HepG2 (cell line): ENCODE data around the gene BIRC3. TPM values are rescaled to one million over a fixed set of nuclear protein-coding genes. Genes with fewer than 3 reads are reported as not detected.
A peak's percentile ranks its signal among the peaks of the same experiment; 100 is the strongest.
"Not testable (repeated sequence)": the region's sequence is repeated elsewhere in the genome, so short reads cannot be mapped to it uniquely, and the experiment has no call there.

Experiments
- ATAC-seq: fragments of 200-7000 bp; cut with Tn5 transposase; 3 replicates; pipeline ENCODE4 v1.9.1; 2020; ENCODE audit warnings: mild to moderate bottlenecking, moderate library complexity
- BruUV-seq: library from RNA; stranded (reverse); fragments of 400-500 nt; replicated peaks from 2 replicates; lab custom pipeline; 2021; lab: Mats Ljungman, UMichigan
- CTCF ChIA-PET: fragments of 300-600 bp; formaldehyde crosslinking; extraction: SDS; loops from one replicate; lab custom pipeline; 2021; ENCODE audit warnings: low total read pairs, inconsistent platforms, low intra/inter-chr PET ratio; lab: Yijun Ruan, JAX
- POLR2A ChIA-PET: fragments of 350-600 bp; sonication (Branson Sonifier 250); formaldehyde crosslinking; loops from one replicate; lab custom pipeline; 2020; ENCODE audit warnings: antibody characterized with exemption, inconsistent platforms; lab: Yijun Ruan, JAX
- DNase-seq: peaks from one replicate; pipeline ENCODE4 v3.0.0-alpha.2; 2015; ENCODE audit warnings: low spot score
- FAIRE-seq: peaks from 3 replicates; lab custom pipeline; 2011; peaks lifted over from hg19 to GRCh38; lab: Jason Lieb, UNC
- H2AFZ ChIP-seq: one replicate; pipeline ENCODE4 v1.6.1; 2011; ENCODE audit warnings: low read length, inconsistent platforms
- H3K27ac ChIP-seq: fragments of 300-600 bp; 3 replicates; pipeline ENCODE4 v1.8.0; 2011; ENCODE audit warnings: mixed run types, mild to moderate bottlenecking, mixed read lengths, low read length, inconsistent platforms; ENCODE audit not compliant: insufficient read depth; ENCODE audit errors: extremely low read length
- H3K27me3 ChIP-seq, 2 experiments: fragments of 200-600 bp in 1 of 2; 2 replicates in 1 of 2; 3 replicates in 1 of 2; pipeline versions ENCODE4 v1.6.0 to v1.8.0; 2011; ENCODE audit warnings: low read length in 2 of 2, mild to moderate bottlenecking in 2 of 2, moderate library complexity in 2 of 2, inconsistent platforms in 1 of 2; ENCODE audit not compliant: insufficient read depth in 2 of 2, control insufficient read depth in 1 of 2
- H3K36me3 ChIP-seq, 2 experiments: fragments of 200-600 bp in 1 of 2; replicated peaks in 1 of 2; 2 replicates in 1 of 2; 3 replicates in 1 of 2; pipeline versions ENCODE4 v1.5.1 to v1.8.0; 2011; ENCODE audit warnings: low read length in 2 of 2, inconsistent platforms in 1 of 2; ENCODE audit not compliant: insufficient read depth in 2 of 2, control insufficient read depth in 1 of 2
- H3K4me1 ChIP-seq: 2 replicates; pipeline ENCODE4 v1.5.1; 2012; ENCODE audit warnings: low read length, inconsistent platforms; ENCODE audit not compliant: insufficient read depth
- H3K4me2 ChIP-seq: 2 replicates; pipeline ENCODE4 v1.6.0; 2011; ENCODE audit warnings: low read depth, low read length, inconsistent platforms
- H3K4me3 ChIP-seq, 3 experiments: fragments of 200-600 bp in 1 of 3; sonication (generic), shearing (Covaris generic) in 1 of 3; replicated peaks in 1 of 3; 2 replicates each; pipeline ENCODE4 v1.5.1; 2011 to 2016; ENCODE audit warnings: low read length in 3 of 3, inconsistent platforms in 2 of 3, low read depth in 2 of 3, mild to moderate bottlenecking in 2 of 3, control low read depth in 1 of 3, mixed read lengths in 1 of 3; ENCODE audit not compliant: insufficient read depth in 1 of 3
- H3K79me2 ChIP-seq: one replicate; pipeline ENCODE4 v1.6.1; 2011; ENCODE audit warnings: low read length, inconsistent platforms; ENCODE audit not compliant: insufficient read depth
- H3K9ac ChIP-seq: 2 replicates; pipeline ENCODE4 v1.6.0; 2011; ENCODE audit warnings: mild to moderate bottlenecking, low read depth, low read length, inconsistent platforms; ENCODE audit not compliant: insufficient read depth
- H3K9me3 ChIP-seq: 2 replicates; pipeline ENCODE4 v1.5.1; 2012; ENCODE audit warnings: mild to moderate bottlenecking, low read length
- H4K20me1 ChIP-seq: 2 replicates; pipeline ENCODE4 v1.6.0; 2011; ENCODE audit warnings: inconsistent platforms, mild to moderate bottlenecking, low read length, moderate library complexity; ENCODE audit not compliant: insufficient read depth
- ARNTL ChIP-seq: sonication (generic); formaldehyde crosslinking; IDR thresholded peaks from 2 replicates; pipeline ENCODE4 v1.4.0; 2020; ENCODE audit warnings: mild to moderate bottlenecking, missing genetic modification reagents
- CBX2 ChIP-seq, 2 experiments: fragments of 200-600 bp in 1 of 2; sonication (generic); formaldehyde crosslinking in 1 of 2; IDR thresholded peaks; 2 replicates each; pipeline versions ENCODE4 v1.7.0 to v1.8.1; 2018 to 2022; ENCODE audit warnings: low read depth in 2 of 2, low read length in 1 of 2, mild to moderate bottlenecking in 1 of 2, missing genetic modification reagents in 1 of 2
- GATA4 ChIP-seq: sonication (generic); IDR thresholded peaks from 2 replicates; pipeline ENCODE4 v1.6.1; 2016; ENCODE audit warnings: antibody characterized with exemption, low read depth, borderline replicate concordance
- MAFG ChIP-seq: sonication (generic); formaldehyde crosslinking; IDR thresholded peaks from 2 replicates; pipeline ENCODE4 v1.5.1; 2020; ENCODE audit warnings: mild to moderate bottlenecking, missing genetic modification reagents
- NCOA5 ChIP-seq: sonication (generic); formaldehyde crosslinking; IDR thresholded peaks from 2 replicates; pipeline ENCODE4 v1.4.0; 2020; ENCODE audit warnings: missing genetic modification reagents
- NFIC ChIP-seq: IDR thresholded peaks from 2 replicates; pipeline ENCODE4 v1.6.1; 2012; ENCODE audit warnings: mild to moderate bottlenecking, low read length, inconsistent platforms
- POGK ChIP-seq: sonication (generic); formaldehyde crosslinking; conservative IDR thresholded peaks from 2 replicates; pipeline ENCODE4 v1.8.0; 2022; ENCODE audit warnings: mild to moderate bottlenecking, moderate library complexity, missing genetic modification reagents
- POLR2A ChIP-seq, 2 experiments: IDR thresholded peaks; 2 replicates each; pipeline ENCODE4 v1.6.1; 2011; ENCODE audit warnings: low read depth in 2 of 2, low read length in 2 of 2, mild to moderate bottlenecking in 1 of 2, moderate library complexity in 1 of 2; ENCODE audit not compliant: insufficient read depth in 1 of 2
- TBL1XR1 ChIP-seq: fragments of 150-350 bp; IDR thresholded peaks from 2 replicates; pipeline ENCODE4 v1.6.1; 2014; ENCODE audit warnings: borderline replicate concordance, low read length; ENCODE audit not compliant: partially characterized antibody
- TGIF2 ChIP-seq: IDR thresholded peaks from 2 replicates; pipeline ENCODE4 v1.6.1; 2016; ENCODE audit warnings: control low read depth, missing compliant biosample characterization
- ZC3H13 ChIP-seq: sonication (generic); formaldehyde crosslinking; IDR thresholded peaks from 2 replicates; pipeline ENCODE4 v1.8.1; 2023; ENCODE audit warnings: mild to moderate bottlenecking, missing genetic modification reagents, moderate library complexity
- ZNF180 ChIP-seq: sonication (generic); formaldehyde crosslinking; IDR thresholded peaks from 2 replicates; pipeline ENCODE4 v1.4.0; 2020; ENCODE audit warnings: low read depth, missing genetic modification reagents, borderline replicate concordance
- ZNF614 ChIP-seq: IDR thresholded peaks from 2 replicates; pipeline ENCODE4 v1.6.1; 2018; ENCODE audit warnings: missing biosample characterization, missing genetic modification reagents, inconsistent platforms, borderline replicate concordance
- WGBS: methylation state at CpG from one replicate; pipeline ENCODE4 v1.1.6; 2017; ENCODE audit warnings: low lambda C conversion rate; 5-methylcytosine and 5-hydroxymethylcytosine counted together
- in situ Hi-C: cut with HindIII; loops from 2 replicates; pipeline ENCODE4 v1.10.0; 2017; ENCODE audit warnings: low pct_unique_long_range_greater_than_20kb; ENCODE audit not compliant: extremely low pct_ligation_motif_present
- intact Hi-C: fragments of 100-400 bp; cut with micrococcal nuclease; formaldehyde crosslinking; loops from one replicate; pipeline ENCODE4 v1.10.0; 2022; ENCODE audit not compliant: unreplicated experiment
- polyA plus RNA-seq, 8 experiments: library from polyadenylated mRNA; depleted of rRNA in 3 of 8; stranded (reverse) in 7 of 8; unstranded in 1 of 8; fragments of >200 nt; fragmentation: Illumina TruSeq in 4 of 8; extraction: Trizol in 4 of 8; gene quantifications; 2 replicates each; pipeline versions ENCODE4 v1.2.1 to v1.2.3, GENCODE V29; 2011 to 2016; ENCODE audit warnings: low read depth in 4 of 8, missing spikeins in 1 of 8, mixed read lengths in 1 of 8; ENCODE audit not compliant: insufficient read depth in 1 of 8
- total RNA-seq, 5 experiments: library from RNA; depleted of rRNA; stranded (reverse); fragments of >200 nt; fragmentation: Illumina TruSeq; extraction: Trizol; gene quantifications; 2 replicates each; pipeline ENCODE4 v1.2.3, GENCODE V29; 2016; ENCODE audit warnings: low read depth in 1 of 5
- TF ChIP-seq, protein P1 (sequence below): sonication (generic); formaldehyde crosslinking; IDR thresholded peaks from 2 replicates; pipeline ENCODE4 v1.5.0; 2020; ENCODE audit warnings: missing genetic modification reagents
- TF ChIP-seq, protein P2 (sequence below): sonication (generic); formaldehyde crosslinking; IDR thresholded peaks from 2 replicates; pipeline ENCODE4 v1.8.0; 2022; ENCODE audit warnings: mild to moderate bottlenecking, missing genetic modification reagents, moderate library complexity

The BIRC3 gene
- total and polyA plus RNA-seq, 2 of the 13 experiments (the other 11 are each of a cell fraction or from before 2014, with no cell fraction given), result 0.41 to 4.2 TPM

GRCh38 chr11:102295045-102295444 lies 22.2 kb upstream of the BIRC3 start:
- H3K9ac ChIP-seq, result no peak overlapping the region
- H4K20me1 ChIP-seq, result no peaks in the 10 kb centered on the region
- no peaks in the 10 kb centered on the region for H3K9me3 ChIP-seq
- H3K4me1 ChIP-seq, result peaks cover 21% of the 10 kb centered on the region
- intact Hi-C loops (loop anchor here (2.0 kb wide), 1 partner anchor 372 kb away; no protein-coding TSS in a partner anchor), in situ Hi-C loops (no loop called here)
- 0 out of 2 replicates have a peak overlapping the region, but pooled peaks have one; percentile 16 for H3K4me2 ChIP-seq
- H3K27me3 ChIP-seq, result no peaks in the 10 kb centered on the region
- H2AFZ ChIP-seq, result no peak overlapping the region
- H3K79me2 ChIP-seq, result no peaks in the 10 kb centered on the region
- POLR2A ChIA-PET, result interaction anchor here (1.2 kb wide), 1 partner anchor 15 kb away, joined by 3 read pairs; no protein-coding TSS in a partner anchor
- H3K36me3 ChIP-seq, result no peaks in the 10 kb centered on the region
- H3K27ac ChIP-seq, result no peak overlapping the region
- CTCF ChIA-PET, result no interaction called here
- no peak overlapping the region for H3K4me3 ChIP-seq
- DNase-seq (no peak), FAIRE-seq (no peak), ATAC-seq (no peak)
- TF ChIP-seq POLR2A (IDR thresholded peaks at IDR 0.05; ENCODE audit: insufficient read depth in 1 of 2, low read depth in 2 of 2, low read length in 2 of 2) (no peak), CBX2 (IDR thresholded peaks at IDR 0.05; ENCODE audit: low read depth, low read length) (no peak), CBX2 (CRISPR knock-in tag; IDR thresholded peaks at IDR 0.05; ENCODE audit: low read depth) (no peak), ZNF614 (CRISPR knock-in tag) (no peak), ZC3H13 (CRISPR knock-in tag) (no peak), ZNF180 (no peak), ARNTL (CRISPR knock-in tag) (no peak), NFIC (no peak), NCOA5 (no peak), TGIF2 (CRISPR knock-in tag) (no peak), MAFG (CRISPR knock-in tag) (no peak), POGK (no peak), TBL1XR1 (no peak), GATA4 (no peak)
- TF ChIP-seq, protein P1, sequence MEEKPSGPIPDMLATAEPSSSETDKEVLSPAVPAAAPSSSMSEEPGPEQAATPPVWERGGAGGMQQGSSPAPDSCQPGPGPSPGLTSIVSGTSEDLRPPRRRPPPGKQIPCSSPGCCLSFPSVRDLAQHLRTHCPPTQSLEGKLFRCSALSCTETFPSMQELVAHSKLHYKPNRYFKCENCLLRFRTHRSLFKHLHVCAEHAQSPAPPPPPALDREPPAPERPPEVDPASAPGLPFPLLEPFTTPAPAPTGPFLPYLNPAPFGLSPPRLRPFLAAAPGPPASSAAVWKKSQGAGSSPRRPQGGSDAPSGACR (CRISPR knock-in tag), result no peak
- TF ChIP-seq, protein P2, sequence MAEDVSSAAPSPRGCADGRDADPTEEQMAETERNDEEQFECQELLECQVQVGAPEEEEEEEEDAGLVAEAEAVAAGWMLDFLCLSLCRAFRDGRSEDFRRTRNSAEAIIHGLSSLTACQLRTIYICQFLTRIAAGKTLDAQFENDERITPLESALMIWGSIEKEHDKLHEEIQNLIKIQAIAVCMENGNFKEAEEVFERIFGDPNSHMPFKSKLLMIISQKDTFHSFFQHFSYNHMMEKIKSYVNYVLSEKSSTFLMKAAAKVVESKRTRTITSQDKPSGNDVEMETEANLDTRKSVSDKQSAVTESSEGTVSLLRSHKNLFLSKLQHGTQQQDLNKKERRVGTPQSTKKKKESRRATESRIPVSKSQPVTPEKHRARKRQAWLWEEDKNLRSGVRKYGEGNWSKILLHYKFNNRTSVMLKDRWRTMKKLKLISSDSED (CRISPR knock-in tag), result no peak
- TF ChIP-seq, all 625 proteins: peak for 0
- no TSS peak for BruUV-seq
- WGBS, result 16% methylated on average over 2 of the region's 2 CpGs

DNA sequence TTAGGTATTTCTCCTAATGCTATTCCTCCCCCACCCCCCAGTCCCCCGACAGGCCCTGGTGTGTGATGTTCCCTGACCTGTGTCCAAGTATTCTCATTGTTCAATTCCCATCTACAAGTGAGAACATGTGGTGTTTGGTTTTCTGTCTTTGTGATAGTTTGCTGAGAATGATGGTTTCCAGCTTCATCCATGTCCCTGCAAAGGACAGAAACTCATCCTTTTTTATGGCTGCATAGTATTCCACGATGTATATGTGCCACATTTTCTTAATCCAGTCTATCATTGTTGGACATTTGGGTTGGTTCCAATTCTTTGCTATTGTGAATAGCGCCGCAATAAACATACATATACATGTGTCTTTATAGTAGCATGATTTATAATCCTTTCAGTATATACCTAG lies 20.5 kb upstream of the BIRC3 start:
- FAIRE-seq, H3K36me3 ChIP-seq, BruUV-seq, H3K27ac ChIP-seq, intact Hi-C loops, H3K9ac ChIP-seq, H3K9me3 ChIP-seq, DNase-seq, H3K27me3 ChIP-seq, POLR2A ChIA-PET, H2AFZ ChIP-seq, H3K4me2 ChIP-seq, CTCF ChIA-PET, in situ Hi-C loops, ATAC-seq, H4K20me1 ChIP-seq, H3K79me2 ChIP-seq, H3K4me3 ChIP-seq: not testable (repeated sequence)
- WGBS, result 65% methylated on average over 4 of the region's 4 CpGs
- peaks cover 35% of the 10 kb centered on the region for H3K4me1 ChIP-seq
